Gastrocnemius medialis (tissue), 4 donors: ENCODE measurements around the gene SLC25A25.

ENCODE experiments used
- CTCF ChIP-seq, 5 experiments: fragments of 450-650 bp in 3 of 5; fragments of 200-600 bp in 2 of 5; sonication (generic) in 2 of 5; IDR thresholded peaks in 4 of 5; conservative IDR thresholded peaks in 1 of 5; 1 replicate in 4 of 5; 2 replicates in 1 of 5; pipeline ENCODE4 v1.5.1; 2016 to 2019; ENCODE audit warnings: antibody characterized with exemption in 5 of 5, mild to moderate bottlenecking in 3 of 5, moderate library complexity in 3 of 5
- POLR2A ChIP-seq, 2 donors: fragments of 450-650 bp; IDR thresholded peaks; one replicate each; pipeline ENCODE4 v1.6.1; 2017; ENCODE audit warnings: antibody characterized with exemption in 2 of 2, mild to moderate bottlenecking in 2 of 2, moderate library complexity in 2 of 2

DNA sequence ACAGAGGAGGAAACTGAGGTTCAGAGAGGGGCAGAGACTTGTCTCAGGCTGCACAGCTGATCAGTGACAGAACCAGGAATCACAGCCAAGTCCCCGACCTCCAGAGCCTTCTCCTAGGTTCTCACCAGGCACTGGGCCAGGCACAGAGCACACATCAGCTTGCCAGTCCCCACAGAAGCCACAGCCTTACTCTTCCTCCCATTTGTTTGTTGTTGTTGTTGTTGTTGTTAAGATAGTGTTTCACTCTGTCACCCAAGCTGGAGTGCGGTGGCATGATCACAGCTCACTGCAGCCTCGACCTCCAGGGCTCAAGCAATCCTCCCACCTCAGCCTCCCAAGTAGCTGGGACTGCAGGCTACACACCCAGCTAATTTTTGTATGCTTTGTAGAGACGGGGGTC, 42.3 kb upstream of the SLC25A25 start:
- TF ChIP-seq CTCF (IDR thresholded peaks at IDR 0.05 in 4 of 5, conservative IDR thresholded peaks at IDR 0.05 in 1 of 5) (no peak), POLR2A (IDR thresholded peaks at IDR 0.05) (no peak)
